HEK293 (cell line): ENCODE results near the gene PDF.

Source experiments
- CTCF ChIA-PET: fragments of 350-600 bp; formaldehyde crosslinking; extraction: SDS; loops from one replicate; lab custom pipeline; 2021; ENCODE audit warnings: antibody characterized with exemption; lab: Yijun Ruan, JAX
- POLR2A ChIA-PET: fragments of 300-600 bp; formaldehyde crosslinking; extraction: SDS; loops from one replicate; lab custom pipeline; 2020; ENCODE audit warnings: antibody characterized with exemption, inconsistent platforms; lab: Yijun Ruan, JAX
- H3K27ac ChIP-seq: fragments of 200-500 bp; sonication (Bioruptor generic); 2 replicates; pipeline ENCODE4 v1.5.1; 2014; ENCODE audit warnings: low read depth, low read length, control low read depth, inconsistent platforms; ENCODE audit errors: extremely low read depth
- H3K36me3 ChIP-seq, 2 experiments: fragments of 200-500 bp in 1 of 2; sonication (Bioruptor generic) in 1 of 2; 1 replicate in 1 of 2; 2 replicates in 1 of 2; pipeline ENCODE4 v1.5.1; 2014 to 2017; ENCODE audit warnings: inconsistent platforms in 2 of 2, low read length in 2 of 2; ENCODE audit not compliant: control insufficient read depth in 2 of 2, insufficient read depth in 1 of 2
- H3K4me1 ChIP-seq: fragments of 200-500 bp; sonication (Bioruptor generic); 2 replicates; pipeline ENCODE4 v1.5.1; 2014; ENCODE audit warnings: mild to moderate bottlenecking, low read length, inconsistent platforms; ENCODE audit not compliant: control insufficient read depth, insufficient read depth
- H3K4me3 ChIP-seq: 2 replicates; pipeline ENCODE4 v1.5.1; 2011; ENCODE audit warnings: low read depth, mild to moderate bottlenecking, control low read depth, low read length, moderate library complexity
- H3K9me3 ChIP-seq: fragments of 200-500 bp; sonication (Bioruptor generic); 2 replicates; pipeline ENCODE4 v1.5.1; 2014; ENCODE audit warnings: low read depth, low read length, inconsistent platforms; ENCODE audit not compliant: control insufficient read depth, insufficient read depth
- KLF1 ChIP-seq: fragments of 450-650 bp; formaldehyde crosslinking; IDR thresholded peaks from 2 replicates; pipeline ENCODE4 v1.5.1; 2016; ENCODE audit warnings: missing biosample characterization, missing genetic modification characterization
- MEIS1 ChIP-seq: sonication (generic); formaldehyde crosslinking; IDR thresholded peaks from 2 replicates; pipeline ENCODE4 v1.8.1; 2022; ENCODE audit warnings: missing genetic modification reagents, mild to moderate bottlenecking, borderline replicate concordance
- REST ChIP-seq: fragments of 450-650 bp; formaldehyde crosslinking; IDR thresholded peaks from 2 replicates; pipeline ENCODE4 v1.5.1; 2016; ENCODE audit warnings: missing biosample characterization, missing genetic modification characterization
- ZBTB48 ChIP-seq: fragments of 450-650 bp; formaldehyde crosslinking; IDR thresholded peaks from 2 replicates; pipeline ENCODE4 v1.5.1; 2016; ENCODE audit warnings: missing biosample characterization, missing genetic modification characterization
- ZNF112 ChIP-seq: fragments of 450-650 bp; formaldehyde crosslinking; IDR thresholded peaks from 2 replicates; pipeline ENCODE4 v1.5.0; 2017; ENCODE audit warnings: missing biosample characterization, missing genetic modification characterization
- ZNF148 ChIP-seq: fragments of 450-650 bp; formaldehyde crosslinking; IDR thresholded peaks from 2 replicates; pipeline ENCODE4 v1.5.0; 2017; ENCODE audit warnings: missing biosample characterization, missing genetic modification characterization, borderline replicate concordance
- ZNF169 ChIP-seq: fragments of 450-650 bp; formaldehyde crosslinking; IDR thresholded peaks from 2 replicates; pipeline ENCODE4 v1.5.1; 2016; ENCODE audit warnings: missing biosample characterization, missing genetic modification characterization
- ZNF23 ChIP-seq: fragments of 450-650 bp; formaldehyde crosslinking; IDR thresholded peaks from 2 replicates; pipeline ENCODE4 v1.5.1; 2016; ENCODE audit warnings: missing biosample characterization, missing genetic modification characterization, borderline replicate concordance
- ZNF423 ChIP-seq: fragments of 450-650 bp; formaldehyde crosslinking; IDR thresholded peaks from 2 replicates; pipeline ENCODE4 v1.5.1; 2016; ENCODE audit warnings: missing biosample characterization, missing genetic modification characterization
- ZNF518A ChIP-seq: fragments of 450-650 bp; formaldehyde crosslinking; conservative IDR thresholded peaks from 2 replicates; pipeline ENCODE4 v1.5.1; 2016; ENCODE audit warnings: low read depth, missing biosample characterization, missing genetic modification characterization
- ZNF610 ChIP-seq: fragments of 450-650 bp; formaldehyde crosslinking; IDR thresholded peaks from 2 replicates; pipeline ENCODE4 v1.5.1; 2016; ENCODE audit warnings: missing biosample characterization, missing genetic modification characterization, borderline replicate concordance
- ZNF629 ChIP-seq: fragments of 450-650 bp; formaldehyde crosslinking; IDR thresholded peaks from 2 replicates; pipeline ENCODE4 v1.5.1; 2017; ENCODE audit warnings: missing biosample characterization, missing genetic modification characterization
- ZNF837 ChIP-seq: fragments of 450-650 bp; formaldehyde crosslinking; IDR thresholded peaks from 2 replicates; pipeline ENCODE4 v1.5.1; 2016; ENCODE audit warnings: missing biosample characterization, missing genetic modification characterization
- TF ChIP-seq, protein P1 (sequence below): fragments of 450-650 bp; formaldehyde crosslinking; IDR thresholded peaks from 2 replicates; pipeline ENCODE4 v1.5.1; 2017; ENCODE audit warnings: missing biosample characterization, missing genetic modification characterization
- TF ChIP-seq, protein P2 (sequence below): fragments of 450-650 bp; formaldehyde crosslinking; IDR thresholded peaks from 2 replicates; pipeline ENCODE4 v1.5.1; 2016; ENCODE audit warnings: missing biosample characterization, missing genetic modification characterization
- TF ChIP-seq, protein P3 (sequence below): fragments of 450-650 bp; formaldehyde crosslinking; IDR thresholded peaks from 2 replicates; pipeline ENCODE4 v1.5.1; 2017; ENCODE audit warnings: missing biosample characterization, missing genetic modification characterization
- TF ChIP-seq, protein P4 (sequence below): fragments of 450-650 bp; formaldehyde crosslinking; IDR thresholded peaks from 2 replicates; pipeline ENCODE4 v1.5.1; 2016; ENCODE audit warnings: missing biosample characterization, missing genetic modification characterization

The PDF gene

GRCh38 chr16:69330286-69331109 is at the start of gene PDF (continued):
- TF ChIP-seq REST, result no peak
- TF ChIP-seq, protein P1, sequence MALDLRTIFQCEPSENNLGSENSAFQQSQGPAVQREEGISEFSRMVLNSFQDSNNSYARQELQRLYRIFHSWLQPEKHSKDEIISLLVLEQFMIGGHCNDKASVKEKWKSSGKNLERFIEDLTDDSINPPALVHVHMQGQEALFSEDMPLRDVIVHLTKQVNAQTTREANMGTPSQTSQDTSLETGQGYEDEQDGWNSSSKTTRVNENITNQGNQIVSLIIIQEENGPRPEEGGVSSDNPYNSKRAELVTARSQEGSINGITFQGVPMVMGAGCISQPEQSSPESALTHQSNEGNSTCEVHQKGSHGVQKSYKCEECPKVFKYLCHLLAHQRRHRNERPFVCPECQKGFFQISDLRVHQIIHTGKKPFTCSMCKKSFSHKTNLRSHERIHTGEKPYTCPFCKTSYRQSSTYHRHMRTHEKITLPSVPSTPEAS (tag by site-specific recombination), result no peak
- TF ChIP-seq ZNF169 (tag by site-specific recombination), result no peak

DNA sequence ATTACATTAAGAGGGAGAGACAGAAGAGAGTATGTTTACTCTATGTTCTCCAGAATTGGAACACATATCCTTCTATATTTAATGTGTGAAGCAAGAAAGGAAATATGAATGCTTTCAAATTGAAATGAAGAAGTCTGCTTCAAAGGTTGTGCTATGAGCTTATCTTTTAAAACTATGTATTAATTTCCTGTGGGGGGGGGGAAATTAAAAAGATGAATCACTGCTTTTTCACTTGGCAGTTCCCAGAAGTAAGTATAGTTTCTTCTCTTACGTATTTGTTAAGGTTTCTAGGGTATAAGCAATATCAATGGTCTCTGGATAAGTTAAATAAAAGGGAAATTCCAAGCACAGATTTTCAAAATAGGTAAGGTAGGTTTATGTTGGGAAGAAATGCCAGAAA is 48.4 kb upstream of the PDF start:
- no peak overlapping the region for H3K27ac ChIP-seq
- no peak overlapping the region for H3K4me3 ChIP-seq
- peaks cover 45 to 78% of the 10 kb centered on the region in 2 experiments for H3K36me3 ChIP-seq
- POLR2A ChIA-PET, result interaction anchor here (0.5 to 0.6 kb wide), 2 partner anchors 20 to 354 kb away, joined by 5 to 6 read pairs; no protein-coding TSS in a partner anchor
- no peaks in the 10 kb centered on the region for H3K9me3 ChIP-seq
- H3K4me1 ChIP-seq, result no peaks in the 10 kb centered on the region
- CTCF ChIA-PET, result interaction anchor here (1.6 kb wide), 1 partner anchor 17 kb away, joined by 10 read pairs; no protein-coding TSS in a partner anchor
- TF ChIP-seq, protein P2, sequence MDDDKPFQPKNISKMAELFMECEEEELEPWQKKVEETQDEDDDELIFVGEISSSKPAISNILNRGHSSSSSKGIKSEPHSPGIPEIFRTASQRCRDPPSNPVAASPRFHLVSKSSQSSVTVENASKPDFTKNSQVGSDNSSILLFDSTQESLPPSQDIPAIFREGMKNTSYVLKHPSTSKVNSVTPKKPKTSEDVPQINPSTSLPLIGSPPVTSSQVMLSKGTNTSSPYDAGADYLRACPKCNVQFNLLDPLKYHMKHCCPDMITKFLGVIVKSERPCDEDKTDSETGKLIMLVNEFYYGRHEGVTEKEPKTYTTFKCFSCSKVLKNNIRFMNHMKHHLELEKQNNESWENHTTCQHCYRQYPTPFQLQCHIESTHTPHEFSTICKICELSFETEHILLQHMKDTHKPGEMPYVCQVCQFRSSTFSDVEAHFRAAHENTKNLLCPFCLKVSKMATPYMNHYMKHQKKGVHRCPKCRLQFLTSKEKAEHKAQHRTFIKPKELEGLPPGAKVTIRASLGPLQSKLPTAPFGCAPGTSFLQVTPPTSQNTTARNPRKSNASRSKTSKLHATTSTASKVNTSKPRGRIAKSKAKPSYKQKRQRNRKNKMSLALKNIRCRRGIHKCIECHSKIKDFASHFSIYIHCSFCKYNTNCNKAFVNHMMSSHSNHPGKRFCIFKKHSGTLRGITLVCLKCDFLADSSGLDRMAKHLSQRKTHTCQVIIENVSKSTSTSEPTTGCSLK, result no peak
- TF ChIP-seq ZNF629 (tag by site-specific recombination) (no peak), KLF1 (tag by site-specific recombination) (no peak), ZNF23 (tag by site-specific recombination) (no peak), MEIS1 (CRISPR knock-in tag) (no peak), ZNF423 (tag by site-specific recombination) (no peak), ZNF148 (tag by site-specific recombination) (no peak), ZNF837 (tag by site-specific recombination) (no peak), ZNF112 (tag by site-specific recombination) (no peak), ZBTB48 (no peak), ZNF610 (tag by site-specific recombination) (no peak), ZNF518A (tag by site-specific recombination) (no peak)
- TF ChIP-seq, protein P3, sequence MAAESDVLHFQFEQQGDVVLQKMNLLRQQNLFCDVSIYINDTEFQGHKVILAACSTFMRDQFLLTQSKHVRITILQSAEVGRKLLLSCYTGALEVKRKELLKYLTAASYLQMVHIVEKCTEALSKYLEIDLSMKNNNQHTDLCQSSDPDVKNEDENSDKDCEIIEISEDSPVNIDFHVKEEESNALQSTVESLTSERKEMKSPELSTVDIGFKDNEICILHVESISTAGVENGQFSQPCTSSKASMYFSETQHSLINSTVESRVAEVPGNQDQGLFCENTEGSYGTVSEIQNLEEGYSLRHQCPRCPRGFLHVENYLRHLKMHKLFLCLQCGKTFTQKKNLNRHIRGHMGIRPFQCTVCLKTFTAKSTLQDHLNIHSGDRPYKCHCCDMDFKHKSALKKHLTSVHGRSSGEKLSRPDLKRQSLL, result no peak
- TF ChIP-seq, protein P4, sequence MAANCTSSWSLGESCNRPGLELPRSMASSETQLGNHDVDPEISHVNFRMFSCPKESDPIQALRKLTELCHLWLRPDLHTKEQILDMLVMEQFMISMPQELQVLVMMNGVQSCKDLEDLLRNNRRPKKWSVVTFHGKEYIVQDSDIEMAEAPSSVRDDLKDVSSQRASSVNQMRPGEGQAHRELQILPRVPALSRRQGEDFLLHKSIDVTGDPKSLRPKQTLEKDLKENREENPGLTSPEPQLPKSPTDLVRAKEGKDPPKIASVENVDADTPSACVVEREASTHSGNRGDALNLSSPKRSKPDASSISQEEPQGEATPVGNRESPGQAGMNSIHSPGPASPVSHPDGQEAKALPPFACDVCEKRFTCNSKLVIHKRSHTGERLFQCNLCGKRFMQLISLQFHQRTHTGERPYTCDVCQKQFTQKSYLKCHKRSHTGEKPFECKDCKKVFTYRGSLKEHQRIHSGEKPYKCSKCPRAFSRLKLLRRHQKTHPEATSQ (tag by site-specific recombination), result no peak
